HepG2 (cell line): Measurements from ENCODE around the gene STPG4. TPM values are rescaled to one million over a fixed set of nuclear protein-coding genes. Genes with fewer than 3 reads are reported as not detected.

Experiments
- ATAC-seq: fragments of 200-7000 bp; cut with Tn5 transposase; 3 replicates; pipeline ENCODE4 v1.9.1; 2020; ENCODE audit warnings: mild to moderate bottlenecking, moderate library complexity
- BruUV-seq: library from RNA; stranded (reverse); fragments of 400-500 nt; replicated peaks from 2 replicates; lab custom pipeline; 2021; lab: Mats Ljungman, UMichigan
- CTCF ChIA-PET: fragments of 300-600 bp; formaldehyde crosslinking; extraction: SDS; loops from one replicate; lab custom pipeline; 2021; ENCODE audit warnings: low total read pairs, inconsistent platforms, low intra/inter-chr PET ratio; lab: Yijun Ruan, JAX
- POLR2A ChIA-PET: fragments of 350-600 bp; sonication (Branson Sonifier 250); formaldehyde crosslinking; loops from one replicate; lab custom pipeline; 2020; ENCODE audit warnings: antibody characterized with exemption, inconsistent platforms; lab: Yijun Ruan, JAX
- DNase-seq: peaks from one replicate; pipeline ENCODE4 v3.0.0-alpha.2; 2015; ENCODE audit warnings: low spot score
- FAIRE-seq: peaks from 3 replicates; lab custom pipeline; 2011; peaks lifted over from hg19 to GRCh38; lab: Jason Lieb, UNC
- H2AFZ ChIP-seq: one replicate; pipeline ENCODE4 v1.6.1; 2011; ENCODE audit warnings: low read length, inconsistent platforms
- H3K27ac ChIP-seq: fragments of 300-600 bp; 3 replicates; pipeline ENCODE4 v1.8.0; 2011; ENCODE audit warnings: mixed run types, mild to moderate bottlenecking, mixed read lengths, low read length, inconsistent platforms; ENCODE audit not compliant: insufficient read depth; ENCODE audit errors: extremely low read length
- H3K27me3 ChIP-seq, 2 experiments: fragments of 200-600 bp in 1 of 2; 2 replicates in 1 of 2; 3 replicates in 1 of 2; pipeline versions ENCODE4 v1.6.0 to v1.8.0; 2011; ENCODE audit warnings: low read length in 2 of 2, mild to moderate bottlenecking in 2 of 2, moderate library complexity in 2 of 2, inconsistent platforms in 1 of 2; ENCODE audit not compliant: insufficient read depth in 2 of 2, control insufficient read depth in 1 of 2
- H3K36me3 ChIP-seq, 2 experiments: fragments of 200-600 bp in 1 of 2; replicated peaks in 1 of 2; 2 replicates in 1 of 2; 3 replicates in 1 of 2; pipeline versions ENCODE4 v1.5.1 to v1.8.0; 2011; ENCODE audit warnings: low read length in 2 of 2, inconsistent platforms in 1 of 2; ENCODE audit not compliant: insufficient read depth in 2 of 2, control insufficient read depth in 1 of 2
- H3K4me1 ChIP-seq: 2 replicates; pipeline ENCODE4 v1.5.1; 2012; ENCODE audit warnings: low read length, inconsistent platforms; ENCODE audit not compliant: insufficient read depth
- H3K4me2 ChIP-seq: 2 replicates; pipeline ENCODE4 v1.6.0; 2011; ENCODE audit warnings: low read depth, low read length, inconsistent platforms
- H3K4me3 ChIP-seq, 3 experiments: fragments of 200-600 bp in 1 of 3; sonication (generic), shearing (Covaris generic) in 1 of 3; replicated peaks in 1 of 3; 2 replicates each; pipeline ENCODE4 v1.5.1; 2011 to 2016; ENCODE audit warnings: low read length in 3 of 3, inconsistent platforms in 2 of 3, low read depth in 2 of 3, mild to moderate bottlenecking in 2 of 3, control low read depth in 1 of 3, mixed read lengths in 1 of 3; ENCODE audit not compliant: insufficient read depth in 1 of 3
- H3K79me2 ChIP-seq: one replicate; pipeline ENCODE4 v1.6.1; 2011; ENCODE audit warnings: low read length, inconsistent platforms; ENCODE audit not compliant: insufficient read depth
- H3K9ac ChIP-seq: 2 replicates; pipeline ENCODE4 v1.6.0; 2011; ENCODE audit warnings: mild to moderate bottlenecking, low read depth, low read length, inconsistent platforms; ENCODE audit not compliant: insufficient read depth
- H3K9me3 ChIP-seq: 2 replicates; pipeline ENCODE4 v1.5.1; 2012; ENCODE audit warnings: mild to moderate bottlenecking, low read length
- H4K20me1 ChIP-seq: 2 replicates; pipeline ENCODE4 v1.6.0; 2011; ENCODE audit warnings: inconsistent platforms, mild to moderate bottlenecking, low read length, moderate library complexity; ENCODE audit not compliant: insufficient read depth
- CCDC6 ChIP-seq: sonication (generic); formaldehyde crosslinking; IDR thresholded peaks from 2 replicates; pipeline ENCODE4 v1.8.1; 2022; ENCODE audit warnings: mild to moderate bottlenecking, missing genetic modification reagents, moderate library complexity
- CHD4 ChIP-seq: fragments of 200-600 bp; sonication (generic); IDR thresholded peaks from 2 replicates; pipeline ENCODE4 v1.7.0; 2017; ENCODE audit warnings: mild to moderate bottlenecking, low read length, borderline replicate concordance
- ERF ChIP-seq: IDR thresholded peaks from 2 replicates; pipeline ENCODE4 v1.6.1; 2018; ENCODE audit warnings: missing biosample characterization, missing genetic modification reagents
- FIP1L1 ChIP-seq: fragments of 200-400 bp; formaldehyde crosslinking; IDR thresholded peaks from 2 replicates; pipeline ENCODE4 v1.6.1; 2018; ENCODE audit warnings: low read depth, mild to moderate bottlenecking, low read length, moderate library complexity, borderline replicate concordance; ENCODE audit not compliant: insufficient read depth
- HMG20B ChIP-seq: conservative IDR thresholded peaks from 2 replicates; pipeline ENCODE4 v1.6.1; 2016; ENCODE audit warnings: missing genetic modification reagents, missing compliant biosample characterization
- JUNB ChIP-seq: sonication (generic); formaldehyde crosslinking; IDR thresholded peaks from 2 replicates; pipeline ENCODE4 v1.8.0; 2022; ENCODE audit warnings: missing genetic modification reagents, mild to moderate bottlenecking, borderline replicate concordance
- MAFK ChIP-seq, 2 experiments: IDR thresholded peaks in 1 of 2; conservative IDR thresholded peaks in 1 of 2; 2 replicates each; pipeline ENCODE4 v1.6.1; 2011; ENCODE audit warnings: improper control_type of control experiment in 2 of 2, low read length in 2 of 2
- MLLT10 ChIP-seq: sonication (generic); formaldehyde crosslinking; IDR thresholded peaks from 2 replicates; pipeline ENCODE4 v1.4.0; 2020; ENCODE audit warnings: missing genetic modification reagents
- RAD21 ChIP-seq: fragments of 450-650 bp; formaldehyde crosslinking; IDR thresholded peaks from 2 replicates; pipeline ENCODE4 v1.5.0; 2020; ENCODE audit warnings: mild to moderate bottlenecking
- SALL2 ChIP-seq: sonication (generic); formaldehyde crosslinking; IDR thresholded peaks from 2 replicates; pipeline ENCODE4 v1.8.1; 2023; ENCODE audit warnings: mild to moderate bottlenecking, missing genetic modification reagents, inconsistent platforms
- SIX4 ChIP-seq: sonication (generic); formaldehyde crosslinking; IDR thresholded peaks from 2 replicates; pipeline ENCODE4 v1.4.0; 2020; ENCODE audit warnings: missing genetic modification reagents
- SMAD1 ChIP-seq: sonication (generic); formaldehyde crosslinking; IDR thresholded peaks from 2 replicates; pipeline ENCODE4 v1.4.0; 2020; ENCODE audit warnings: missing genetic modification reagents, low read depth, mild to moderate bottlenecking, borderline replicate concordance
- ZNF121 ChIP-seq: sonication (generic); formaldehyde crosslinking; IDR thresholded peaks from 2 replicates; pipeline ENCODE4 v1.5.0; 2020; ENCODE audit warnings: mild to moderate bottlenecking, missing genetic modification reagents
- ZNF564 ChIP-seq: sonication (generic); formaldehyde crosslinking; IDR thresholded peaks from 2 replicates; pipeline ENCODE4 v1.8.1; 2023; ENCODE audit warnings: mild to moderate bottlenecking, missing genetic modification reagents
- ZNF660 ChIP-seq: sonication (generic); formaldehyde crosslinking; IDR thresholded peaks from 2 replicates; pipeline ENCODE4 v1.5.1; 2020; ENCODE audit warnings: mild to moderate bottlenecking, low read depth, missing genetic modification reagents, borderline replicate concordance
- WGBS: methylation state at CpG from one replicate; pipeline ENCODE4 v1.1.6; 2017; ENCODE audit warnings: low lambda C conversion rate; 5-methylcytosine and 5-hydroxymethylcytosine counted together
- in situ Hi-C: cut with HindIII; loops from 2 replicates; pipeline ENCODE4 v1.10.0; 2017; ENCODE audit warnings: low pct_unique_long_range_greater_than_20kb; ENCODE audit not compliant: extremely low pct_ligation_motif_present
- intact Hi-C: fragments of 100-400 bp; cut with micrococcal nuclease; formaldehyde crosslinking; loops from one replicate; pipeline ENCODE4 v1.10.0; 2022; ENCODE audit not compliant: unreplicated experiment
- polyA plus RNA-seq, 8 experiments: library from polyadenylated mRNA; depleted of rRNA in 3 of 8; stranded (reverse) in 7 of 8; unstranded in 1 of 8; fragments of >200 nt; fragmentation: Illumina TruSeq in 4 of 8; extraction: Trizol in 4 of 8; gene quantifications; 2 replicates each; pipeline versions ENCODE4 v1.2.1 to v1.2.3, GENCODE V29; 2011 to 2016; ENCODE audit warnings: low read depth in 4 of 8, missing spikeins in 1 of 8, mixed read lengths in 1 of 8; ENCODE audit not compliant: insufficient read depth in 1 of 8
- total RNA-seq, 5 experiments: library from RNA; depleted of rRNA; stranded (reverse); fragments of >200 nt; fragmentation: Illumina TruSeq; extraction: Trizol; gene quantifications; 2 replicates each; pipeline ENCODE4 v1.2.3, GENCODE V29; 2016; ENCODE audit warnings: low read depth in 1 of 5
- TF ChIP-seq, protein P1 (sequence below): sonication (generic); formaldehyde crosslinking; IDR thresholded peaks from 2 replicates; pipeline ENCODE4 v1.4.0; 2020; ENCODE audit warnings: mild to moderate bottlenecking, missing genetic modification reagents
- TF ChIP-seq, protein P2 (sequence below): IDR thresholded peaks from 2 replicates; pipeline ENCODE4 v1.4.0; 2020; ENCODE audit warnings: mild to moderate bottlenecking, missing genetic modification reagents
- TF ChIP-seq, protein P3 (sequence below): sonication (generic); formaldehyde crosslinking; IDR thresholded peaks from 2 replicates; pipeline ENCODE4 v1.4.0; 2020; ENCODE audit warnings: low read depth, mild to moderate bottlenecking, missing genetic modification reagents

The STPG4 gene
- total and polyA plus RNA-seq, 2 of the 13 experiments (the other 11 are each of a cell fraction or from before 2014, with no cell fraction given), result 0.11 to 0.15 TPM

DNA sequence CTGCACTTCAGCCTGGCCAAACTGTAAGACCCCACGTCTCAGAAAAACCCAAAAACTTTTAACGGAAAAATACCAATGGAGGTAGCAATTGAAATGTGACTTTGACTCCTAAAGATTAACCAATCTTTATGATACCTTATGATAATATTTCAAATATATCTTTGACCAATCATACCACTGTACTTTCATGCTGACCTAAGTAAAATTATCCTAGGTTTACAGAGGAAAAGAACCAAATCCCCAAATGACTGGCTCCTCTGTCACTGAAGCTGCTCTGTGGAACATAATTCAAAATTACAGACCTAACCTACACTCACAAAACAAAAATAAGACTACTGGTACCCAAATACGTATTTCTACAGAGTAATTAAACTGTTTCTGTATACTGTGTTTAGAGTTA, 7.7 kb upstream of the STPG4 start:
- Histone ChIP-seq H3K9ac (no peak overlapping the region), H3K4me1 (peaks cover 82% of the 10 kb centered on the region), H3K4me2 (no peak overlapping the region), H3K79me2 (peaks cover 56% of the 10 kb centered on the region), H3K9me3 (no peaks in the 10 kb centered on the region), H2AFZ (no peak overlapping the region), H4K20me1 (peaks cover 62% of the 10 kb centered on the region), H3K4me3 (no peak overlapping the region), H3K27me3 (no peaks in the 10 kb centered on the region), H3K36me3 (peaks cover 18 to 80% of the 10 kb centered on the region in 2 experiments), H3K27ac (peak overlapping the region; percentile 4)
- ChIA-PET POLR2A (interaction anchor here (1.0 kb wide), 1 partner anchor 10 kb away, joined by 4 read pairs; no protein-coding TSS in a partner anchor), CTCF (no interaction called here)
- in situ Hi-C loops, result no loop called here
- intact Hi-C loops, result loop anchor here (5.0 kb wide), 1 partner anchor 35 kb away; no protein-coding TSS in a partner anchor
- ATAC-seq (no peak), DNase-seq (no peak), FAIRE-seq (no peak)
- BruUV-seq, result no TSS peak
- 95% methylated on average over 3 of the region's 3 CpGs for whole genome bisulfite sequencing
- no peak for TF ChIP-seq SIX4 (CRISPR knock-in tag)
- TF ChIP-seq RAD21 (CRISPR knock-in tag), result no peak
- TF ChIP-seq, protein P1, sequence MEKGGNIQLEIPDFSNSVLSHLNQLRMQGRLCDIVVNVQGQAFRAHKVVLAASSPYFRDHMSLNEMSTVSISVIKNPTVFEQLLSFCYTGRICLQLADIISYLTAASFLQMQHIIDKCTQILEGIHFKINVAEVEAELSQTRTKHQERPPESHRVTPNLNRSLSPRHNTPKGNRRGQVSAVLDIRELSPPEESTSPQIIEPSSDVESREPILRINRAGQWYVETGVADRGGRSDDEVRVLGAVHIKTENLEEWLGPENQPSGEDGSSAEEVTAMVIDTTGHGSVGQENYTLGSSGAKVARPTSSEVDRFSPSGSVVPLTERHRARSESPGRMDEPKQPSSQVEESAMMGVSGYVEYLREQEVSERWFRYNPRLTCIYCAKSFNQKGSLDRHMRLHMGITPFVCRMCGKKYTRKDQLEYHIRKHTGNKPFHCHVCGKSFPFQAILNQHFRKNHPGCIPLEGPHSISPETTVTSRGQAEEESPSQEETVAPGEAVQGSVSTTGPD (CRISPR knock-in tag), result no peak
- peak; percentile 25 to 64; a peak in 2 of 4 replicates for TF ChIP-seq MAFK (conservative IDR thresholded peaks at IDR 0.05 in 1 of 2, IDR thresholded peaks at IDR 0.05 in 1 of 2; ENCODE audit: low read length in 2 of 2)
- TF ChIP-seq ZNF564 (CRISPR knock-in tag), result no peak
- no peak for TF ChIP-seq SALL2 (CRISPR knock-in tag)
- TF ChIP-seq, protein P2, sequence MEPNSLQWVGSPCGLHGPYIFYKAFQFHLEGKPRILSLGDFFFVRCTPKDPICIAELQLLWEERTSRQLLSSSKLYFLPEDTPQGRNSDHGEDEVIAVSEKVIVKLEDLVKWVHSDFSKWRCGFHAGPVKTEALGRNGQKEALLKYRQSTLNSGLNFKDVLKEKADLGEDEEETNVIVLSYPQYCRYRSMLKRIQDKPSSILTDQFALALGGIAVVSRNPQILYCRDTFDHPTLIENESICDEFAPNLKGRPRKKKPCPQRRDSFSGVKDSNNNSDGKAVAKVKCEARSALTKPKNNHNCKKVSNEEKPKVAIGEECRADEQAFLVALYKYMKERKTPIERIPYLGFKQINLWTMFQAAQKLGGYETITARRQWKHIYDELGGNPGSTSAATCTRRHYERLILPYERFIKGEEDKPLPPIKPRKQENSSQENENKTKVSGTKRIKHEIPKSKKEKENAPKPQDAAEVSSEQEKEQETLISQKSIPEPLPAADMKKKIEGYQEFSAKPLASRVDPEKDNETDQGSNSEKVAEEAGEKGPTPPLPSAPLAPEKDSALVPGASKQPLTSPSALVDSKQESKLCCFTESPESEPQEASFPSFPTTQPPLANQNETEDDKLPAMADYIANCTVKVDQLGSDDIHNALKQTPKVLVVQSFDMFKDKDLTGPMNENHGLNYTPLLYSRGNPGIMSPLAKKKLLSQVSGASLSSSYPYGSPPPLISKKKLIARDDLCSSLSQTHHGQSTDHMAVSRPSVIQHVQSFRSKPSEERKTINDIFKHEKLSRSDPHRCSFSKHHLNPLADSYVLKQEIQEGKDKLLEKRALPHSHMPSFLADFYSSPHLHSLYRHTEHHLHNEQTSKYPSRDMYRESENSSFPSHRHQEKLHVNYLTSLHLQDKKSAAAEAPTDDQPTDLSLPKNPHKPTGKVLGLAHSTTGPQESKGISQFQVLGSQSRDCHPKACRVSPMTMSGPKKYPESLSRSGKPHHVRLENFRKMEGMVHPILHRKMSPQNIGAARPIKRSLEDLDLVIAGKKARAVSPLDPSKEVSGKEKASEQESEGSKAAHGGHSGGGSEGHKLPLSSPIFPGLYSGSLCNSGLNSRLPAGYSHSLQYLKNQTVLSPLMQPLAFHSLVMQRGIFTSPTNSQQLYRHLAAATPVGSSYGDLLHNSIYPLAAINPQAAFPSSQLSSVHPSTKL, result no peak
- TF ChIP-seq HMG20B (CRISPR knock-in tag), result no peak
- no peak for TF ChIP-seq CHD4
- no peak for TF ChIP-seq ERF (CRISPR knock-in tag)
- no peak for TF ChIP-seq ZNF660 (CRISPR knock-in tag)
- TF ChIP-seq MLLT10 (CRISPR knock-in tag), result no peak
- TF ChIP-seq, protein P3, sequence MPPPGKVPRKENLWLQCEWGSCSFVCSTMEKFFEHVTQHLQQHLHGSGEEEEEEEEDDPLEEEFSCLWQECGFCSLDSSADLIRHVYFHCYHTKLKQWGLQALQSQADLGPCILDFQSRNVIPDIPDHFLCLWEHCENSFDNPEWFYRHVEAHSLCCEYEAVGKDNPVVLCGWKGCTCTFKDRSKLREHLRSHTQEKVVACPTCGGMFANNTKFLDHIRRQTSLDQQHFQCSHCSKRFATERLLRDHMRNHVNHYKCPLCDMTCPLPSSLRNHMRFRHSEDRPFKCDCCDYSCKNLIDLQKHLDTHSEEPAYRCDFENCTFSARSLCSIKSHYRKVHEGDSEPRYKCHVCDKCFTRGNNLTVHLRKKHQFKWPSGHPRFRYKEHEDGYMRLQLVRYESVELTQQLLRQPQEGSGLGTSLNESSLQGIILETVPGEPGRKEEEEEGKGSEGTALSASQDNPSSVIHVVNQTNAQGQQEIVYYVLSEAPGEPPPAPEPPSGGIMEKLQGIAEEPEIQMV, result no peak
- TF ChIP-seq CCDC6 (CRISPR knock-in tag), result no peak
- TF ChIP-seq ZNF121 (CRISPR knock-in tag), result peak; percentile 57; the same call in 1 of the 2 replicates
- TF ChIP-seq FIP1L1, result no peak
- no peak for TF ChIP-seq JUNB (CRISPR knock-in tag)
- no peak for TF ChIP-seq SMAD1 (CRISPR knock-in tag)
